Epidermal melanocyte (primary cell): ENCODE measurements around the gene REV3L.
"Not testable (repeated sequence)": the region's sequence is repeated elsewhere in the genome, so short reads cannot be mapped to it uniquely, and the experiment has no call there.

ENCODE experiments used
- DNase-seq: peaks from one replicate; pipeline ENCODE4 v3.0.0; 2011; ENCODE audit warnings: low spot score; ENCODE audit not compliant: insufficient read length

REV3L gene

GRCh38 chr6:111379831-111380230 is 103.2 kb downstream of the REV3L start:
- no peak for DNase-seq

GRCh38 chr6:111379302-111379701 is 103.7 kb downstream of the REV3L start:
- no peak for DNase-seq

- no peak for DNase-seq
Measured at GRCh38 chr6:111377558-111378120, 105.4 kb downstream of the REV3L start.

GRCh38 chr6:111367393-111368088 is 115.5 kb downstream of the REV3L start:
- DNase-seq, result no peak

GRCh38 chr6:111361648-111362047 is 121.4 kb downstream of the REV3L start:
- peak; percentile 31 for DNase-seq

GRCh38 chr6:111358454-111358853 is 124.6 kb downstream of the REV3L start:
- DNase-seq, result no peak

GRCh38 chr6:111357705-111358104 is 125.3 kb downstream of the REV3L start:
- no peak for DNase-seq

GRCh38 chr6:111356551-111356950 is 126.5 kb downstream of the REV3L start:
- DNase-seq, result no peak

- DNase-seq, result no peak
Measured at GRCh38 chr6:111354758-111355555, 128.1 kb downstream of the REV3L start.

GRCh38 chr6:111353912-111354462 is 129.0 kb downstream of the REV3L start:
- DNase-seq, result no peak

- no peak for DNase-seq
Measured at GRCh38 chr6:111347589-111347988, 135.4 kb downstream of the REV3L start.

- DNase-seq, result no peak
Measured at GRCh38 chr6:111342913-111343312, 140.1 kb downstream of the REV3L start.

- DNase-seq, result no peak
Measured at GRCh38 chr6:111339294-111339693, 143.7 kb downstream of the REV3L start.

GRCh38 chr6:111338843-111339242 is 144.2 kb downstream of the REV3L start:
- DNase-seq, result no peak

- no peak for DNase-seq
Measured at GRCh38 chr6:111337829-111338236, 145.2 kb downstream of the REV3L start.

- no peak for DNase-seq
Measured at GRCh38 chr6:111329882-111330633, 153.0 kb downstream of the REV3L start.

- DNase-seq, result no peak
Measured at GRCh38 chr6:111326563-111326962, 156.5 kb downstream of the REV3L start.

- no peak for DNase-seq
Measured at GRCh38 chr6:111322145-111322544, 160.9 kb downstream of the REV3L start.

- DNase-seq, result not testable (repeated sequence)
Measured at GRCh38 chr6:111307950-111308349, 175.1 kb downstream of the REV3L start.

GRCh38 chr6:111307275-111307858 is 175.7 kb downstream of the REV3L start:
- DNase-seq, result no peak
